Activated naive CD8-positive, alpha-beta T cell treated with anti-CD3 and anti-CD28 coated beads for 36 hours (primary cell): ENCODE measurements around the gene SAE1. TPM values are rescaled to one million over a fixed set of nuclear protein-coding genes. Genes with fewer than 3 reads are reported as not detected.

Source experiments
- DNase-seq: peaks from one replicate; pipeline ENCODE4 v3.0.0; 2021
- H3K27ac Mint-ChIP-seq: one replicate; pipeline ENCODE4 v1.8.0; 2022; ENCODE audit warnings: mild to moderate bottlenecking, moderate library complexity, mixed read lengths
- H3K27me3 Mint-ChIP-seq: one replicate; pipeline ENCODE4 v1.8.0; 2022; ENCODE audit warnings: mild to moderate bottlenecking, mixed read lengths
- H3K36me3 Mint-ChIP-seq: one replicate; pipeline ENCODE4 v1.8.0; 2021; ENCODE audit warnings: mild to moderate bottlenecking, mixed read lengths
- H3K4me1 Mint-ChIP-seq: one replicate; pipeline ENCODE4 v1.8.0; 2021; ENCODE audit warnings: mixed read lengths
- H3K4me3 Mint-ChIP-seq: one replicate; pipeline ENCODE4 v1.8.0; 2022; ENCODE audit warnings: mild to moderate bottlenecking, moderate library complexity, mixed read lengths
- H3K9me3 Mint-ChIP-seq: one replicate; pipeline ENCODE4 v1.8.0; 2022; ENCODE audit warnings: mixed read lengths
- total RNA-seq, 2 experiments: library from RNA; stranded (reverse); gene quantifications; one replicate each; pipeline ENCODE4 v1.2.3, GENCODE V29; 2021

Gene SAE1
- total RNA-seq, 2 experiments from 2014 or later = 141 to 149 TPM

- H3K4me3 Mint-ChIP-seq = peak overlapping the region; percentile 95
- peak; percentile 84 for DNase-seq
- peaks cover 29% of the 10 kb centered on the region for H3K4me1 Mint-ChIP-seq
- H3K9me3 Mint-ChIP-seq = no peaks in the 10 kb centered on the region
- peaks cover 39% of the 10 kb centered on the region for H3K36me3 Mint-ChIP-seq
- H3K27ac Mint-ChIP-seq = peak overlapping the region; percentile 97
- H3K27me3 Mint-ChIP-seq = no peaks in the 10 kb centered on the region
These were observed 18.3 kb upstream of the SAE1 start for GRCh38 chr19:47112166-47112996.

DNA sequence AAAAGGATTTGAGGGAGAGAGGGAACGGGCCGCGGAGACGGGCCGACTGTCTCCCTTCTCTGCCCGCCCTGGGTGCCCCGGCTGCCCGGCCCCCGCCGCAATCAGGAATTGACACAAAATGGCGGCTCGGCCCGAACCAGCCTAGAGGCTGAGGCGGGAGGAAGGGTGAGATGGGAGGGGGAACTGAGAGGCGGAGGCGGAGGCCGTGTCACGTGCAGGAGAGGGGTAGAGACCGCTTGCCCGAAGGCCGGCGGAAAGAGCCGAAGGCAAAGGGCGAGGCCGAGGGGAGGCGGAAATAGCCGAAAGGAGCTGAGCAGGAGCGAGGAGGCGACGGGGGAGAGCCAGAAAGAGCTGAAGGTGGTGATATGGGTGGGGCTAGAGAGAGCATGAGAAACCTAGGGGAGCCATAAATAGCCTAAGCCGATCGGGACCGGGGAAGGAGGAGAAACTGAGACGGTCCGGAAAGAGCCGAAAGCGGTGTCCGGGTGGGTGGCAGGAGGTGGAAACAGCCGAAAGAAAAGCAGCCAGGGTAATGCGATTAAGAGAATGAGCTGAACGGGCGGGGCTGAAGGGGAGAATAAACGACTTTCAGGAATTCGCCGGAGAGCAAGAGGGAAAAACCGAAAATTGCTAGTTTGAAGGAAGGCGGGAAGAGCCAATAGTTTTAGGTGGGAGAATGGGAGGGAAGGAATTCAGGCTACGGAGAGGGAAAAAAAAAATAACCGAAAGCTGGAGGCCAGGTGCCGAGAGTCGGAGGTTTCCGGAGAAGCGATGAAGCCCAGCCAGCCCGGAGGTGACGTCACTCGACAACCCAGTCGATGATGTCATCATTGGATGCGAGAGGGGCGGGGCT lies 17.4 kb upstream of the SAE1 start, which contains the start of gene ZC3H4:
TSS of gene ZC3H4 (minus strand) at position 780 of the 853 bp plus-strand sequence. CDS start 1,192 bp downstream, outside the sequence.
- H3K9me3 Mint-ChIP-seq = no peaks in the 10 kb centered on the region
- peak within 1 kb of the TSS; percentile 97 for H3K27ac Mint-ChIP-seq
- peak within 1 kb of the TSS; percentile 95 for H3K4me3 Mint-ChIP-seq
- H3K4me1 Mint-ChIP-seq = peaks cover 20% of the 10 kb centered on the region
- H3K36me3 Mint-ChIP-seq = peaks cover 32% of the 10 kb centered on the region
- DNase-seq = peak; percentile 100
- no peaks in the 10 kb centered on the region for H3K27me3 Mint-ChIP-seq

DNA sequence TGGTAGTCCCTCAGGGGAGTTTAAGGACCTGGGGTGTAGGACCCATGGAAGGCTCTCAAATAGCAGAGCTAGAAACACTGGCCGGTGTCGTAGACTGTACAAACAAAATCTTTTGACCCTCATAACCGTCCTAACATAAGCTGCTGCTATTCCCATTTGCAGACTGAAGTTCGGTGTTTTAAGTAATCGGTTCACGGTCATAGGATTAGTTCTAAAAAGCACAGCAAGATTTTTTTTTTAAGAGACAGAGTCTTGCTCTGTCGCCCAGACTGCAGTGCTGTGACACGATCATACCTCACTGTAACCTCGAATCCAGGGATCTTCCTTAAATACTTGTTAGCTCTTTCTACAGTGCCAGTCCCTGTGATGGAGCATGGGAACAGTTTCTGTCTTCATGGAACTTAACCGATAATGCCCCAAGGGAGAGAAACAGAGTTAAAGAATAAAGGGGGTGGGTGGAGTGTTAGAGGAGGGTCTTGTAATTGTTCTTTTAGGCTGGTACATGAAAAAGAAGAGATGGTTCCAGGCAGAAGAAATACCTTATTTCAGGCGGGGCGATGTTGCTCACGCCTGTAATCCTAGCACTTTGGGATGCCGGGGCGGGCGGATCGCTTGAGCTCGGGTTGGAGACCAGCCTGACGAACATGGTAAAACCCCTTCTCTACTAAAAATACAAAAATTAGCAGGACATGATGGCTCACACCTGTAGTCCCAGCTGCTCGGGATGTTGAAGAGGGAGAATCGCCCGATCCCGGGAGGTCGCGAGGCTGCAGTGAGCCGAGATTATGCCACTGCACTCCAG lies 16.6 kb upstream of the SAE1 start:
- H3K4me3 Mint-ChIP-seq = peak overlapping the region; percentile 95
- no peak for DNase-seq
- peaks cover 29% of the 10 kb centered on the region for H3K36me3 Mint-ChIP-seq
- peak overlapping the region; percentile 97 for H3K27ac Mint-ChIP-seq
- no peaks in the 10 kb centered on the region for H3K27me3 Mint-ChIP-seq
- H3K4me1 Mint-ChIP-seq = peaks cover 13% of the 10 kb centered on the region
- no peaks in the 10 kb centered on the region for H3K9me3 Mint-ChIP-seq

DNA sequence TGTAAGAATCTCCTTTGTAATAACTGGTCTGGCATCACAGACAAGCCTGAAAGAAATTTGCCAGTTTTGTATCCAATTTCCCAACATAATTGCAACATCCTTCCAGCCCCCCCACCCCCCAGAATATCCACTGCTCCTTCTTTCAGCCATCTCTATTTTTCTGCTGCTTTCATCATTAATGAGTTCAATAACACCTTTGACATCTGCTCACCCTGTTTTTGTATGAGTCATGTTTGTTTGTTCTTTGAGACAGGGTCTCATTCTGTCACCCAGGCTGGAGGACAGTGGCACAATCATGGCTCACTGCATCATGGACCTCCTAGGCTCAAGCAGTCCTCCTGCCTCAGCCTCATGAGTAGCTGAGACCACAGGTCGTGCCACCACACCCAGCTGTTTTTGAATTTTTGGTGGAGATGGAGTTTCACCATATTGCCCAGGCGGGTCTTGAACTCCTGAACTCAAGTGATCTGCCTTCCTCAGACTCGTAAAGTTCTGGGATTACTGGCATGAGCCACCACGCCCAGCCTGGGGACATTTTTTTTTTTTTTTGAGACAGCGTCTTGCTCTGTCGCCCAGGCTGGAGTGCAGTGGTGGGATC lies 10.1 kb upstream of the SAE1 start:
- H3K4me3 Mint-ChIP-seq = no peak overlapping the region
- peaks cover 4% of the 10 kb centered on the region for H3K4me1 Mint-ChIP-seq
- no peaks in the 10 kb centered on the region for H3K27me3 Mint-ChIP-seq
- H3K9me3 Mint-ChIP-seq = no peaks in the 10 kb centered on the region
- H3K36me3 Mint-ChIP-seq = no peaks in the 10 kb centered on the region
- DNase-seq = no peak
- no peak overlapping the region for H3K27ac Mint-ChIP-seq

DNA sequence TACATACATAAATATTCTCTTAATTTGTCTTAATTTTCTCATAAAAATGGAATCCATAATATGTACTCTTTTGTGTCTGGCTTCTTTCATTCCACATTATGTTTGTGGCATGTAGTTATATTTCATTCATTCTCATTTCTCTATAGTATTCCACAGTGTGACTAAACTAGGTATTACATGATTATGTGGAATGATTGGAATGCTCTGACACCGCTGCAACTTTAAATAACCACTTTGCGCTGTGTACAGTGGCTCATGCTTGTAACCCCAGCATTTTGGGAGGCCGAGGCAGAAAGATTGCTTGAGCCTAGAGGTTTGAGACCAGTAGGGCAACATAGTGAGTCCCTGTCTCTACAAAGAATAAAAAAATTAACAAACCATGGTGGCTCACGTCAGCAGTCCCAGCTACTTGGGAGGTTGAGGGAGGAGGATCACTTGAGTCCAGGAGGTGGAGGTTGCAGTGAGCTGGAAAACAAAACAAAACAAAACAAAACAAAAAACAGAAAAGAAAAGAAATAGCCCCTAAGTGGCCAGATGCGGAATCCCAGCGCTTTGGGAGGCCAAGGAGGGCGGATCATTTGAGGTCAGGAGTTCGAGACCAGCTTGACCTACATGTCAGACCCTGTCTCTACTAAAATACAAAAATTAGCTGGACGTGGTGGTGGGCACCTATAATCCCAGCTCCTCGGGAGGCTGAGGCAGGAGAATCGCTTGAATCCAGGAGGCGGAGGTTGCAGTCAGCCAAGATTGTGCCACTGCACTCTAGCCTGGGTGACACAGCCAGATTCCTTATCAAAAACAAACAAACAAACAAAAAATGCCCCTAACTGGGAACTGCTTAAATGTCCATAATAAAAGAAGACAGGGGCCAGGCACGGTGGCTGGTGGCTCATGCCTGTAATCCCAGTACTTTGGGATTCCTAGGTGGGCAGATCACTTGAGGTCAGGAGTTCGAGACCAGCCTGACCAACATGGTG lies 8.0 kb upstream of the SAE1 start:
- Mint-ChIP-seq H3K36me3 (no peaks in the 10 kb centered on the region), H3K4me3 (no peak overlapping the region), H3K27ac (no peak overlapping the region), H3K4me1 (peaks cover 4% of the 10 kb centered on the region), H3K27me3 (no peaks in the 10 kb centered on the region), H3K9me3 (no peaks in the 10 kb centered on the region)
- no peak for DNase-seq

- Mint-ChIP-seq H3K4me3 (no peak overlapping the region), H3K4me1 (peaks cover 4% of the 10 kb centered on the region), H3K27me3 (no peaks in the 10 kb centered on the region), H3K27ac (no peak overlapping the region), H3K36me3 (no peaks in the 10 kb centered on the region), H3K9me3 (no peaks in the 10 kb centered on the region)
- no peak for DNase-seq
These were observed 7.2 kb upstream of the SAE1 start for GRCh38 chr19:47123406-47123805.

DNA sequence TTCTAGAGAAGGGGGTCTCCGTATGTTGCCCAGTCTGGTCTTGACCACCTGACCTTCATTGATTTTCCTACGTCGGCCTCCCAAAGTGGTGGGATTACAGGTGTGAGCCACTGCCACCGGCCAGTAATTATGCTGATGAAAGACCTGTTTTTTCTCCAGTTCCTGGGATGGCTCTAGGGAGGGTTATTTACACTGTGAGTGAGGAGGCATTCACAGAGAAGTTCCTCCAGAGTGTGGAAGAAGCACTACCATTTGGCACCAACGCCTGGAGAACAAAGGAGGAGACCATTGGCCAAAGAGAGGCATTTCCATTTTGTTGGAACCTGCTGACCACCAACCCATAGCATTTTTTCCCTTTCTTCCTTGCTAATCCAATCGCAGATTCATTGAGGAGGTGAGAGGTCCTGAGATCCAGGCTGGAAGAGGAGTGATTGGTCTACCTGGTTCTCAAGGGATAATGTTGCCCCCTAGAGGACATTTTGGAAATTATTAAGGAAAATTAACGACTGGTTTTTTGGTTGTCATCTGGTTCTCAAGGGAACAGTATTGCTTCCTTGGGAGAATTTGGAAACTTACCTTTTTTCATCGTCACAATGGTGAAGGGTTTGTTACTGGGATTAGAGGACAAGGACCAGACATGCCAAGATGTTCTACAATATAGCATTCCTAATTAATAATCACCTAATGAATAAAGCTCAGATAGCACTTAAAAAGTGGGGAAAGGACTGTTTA lies 5.5 kb upstream of the SAE1 start:
- Mint-ChIP-seq H3K4me1 (peaks cover 6% of the 10 kb centered on the region), H3K4me3 (no peak overlapping the region), H3K9me3 (peaks cover 2% of the 10 kb centered on the region), H3K27ac (no peak overlapping the region), H3K36me3 (no peaks in the 10 kb centered on the region), H3K27me3 (no peaks in the 10 kb centered on the region)
- no peak for DNase-seq

- Mint-ChIP-seq H3K27me3 (peaks cover 2% of the 10 kb centered on the region), H3K4me1 (peaks cover 10% of the 10 kb centered on the region), H3K9me3 (peaks cover 6% of the 10 kb centered on the region), H3K36me3 (peaks cover 4% of the 10 kb centered on the region), H3K27ac (no peak overlapping the region), H3K4me3 (no peak overlapping the region)
- no peak for DNase-seq
These were observed 5.0 kb upstream of the SAE1 start for GRCh38 chr19:47125669-47125938.

GRCh38 chr19:47129579-47129978 lies 1.1 kb upstream of the SAE1 start:
- no peak overlapping the region for H3K27ac Mint-ChIP-seq
- peaks cover 7% of the 10 kb centered on the region for H3K9me3 Mint-ChIP-seq
- H3K4me3 Mint-ChIP-seq = no peak overlapping the region
- DNase-seq = no peak
- peaks cover 8% of the 10 kb centered on the region for H3K27me3 Mint-ChIP-seq
- H3K4me1 Mint-ChIP-seq = peaks cover 41% of the 10 kb centered on the region
- peaks cover 41% of the 10 kb centered on the region for H3K36me3 Mint-ChIP-seq

GRCh38 chr19:47130120-47130588 lies 481 bp upstream of the SAE1 start:
- peaks cover 7% of the 10 kb centered on the region for H3K9me3 Mint-ChIP-seq
- peak overlapping the region; percentile 100 for H3K27ac Mint-ChIP-seq

DNA sequence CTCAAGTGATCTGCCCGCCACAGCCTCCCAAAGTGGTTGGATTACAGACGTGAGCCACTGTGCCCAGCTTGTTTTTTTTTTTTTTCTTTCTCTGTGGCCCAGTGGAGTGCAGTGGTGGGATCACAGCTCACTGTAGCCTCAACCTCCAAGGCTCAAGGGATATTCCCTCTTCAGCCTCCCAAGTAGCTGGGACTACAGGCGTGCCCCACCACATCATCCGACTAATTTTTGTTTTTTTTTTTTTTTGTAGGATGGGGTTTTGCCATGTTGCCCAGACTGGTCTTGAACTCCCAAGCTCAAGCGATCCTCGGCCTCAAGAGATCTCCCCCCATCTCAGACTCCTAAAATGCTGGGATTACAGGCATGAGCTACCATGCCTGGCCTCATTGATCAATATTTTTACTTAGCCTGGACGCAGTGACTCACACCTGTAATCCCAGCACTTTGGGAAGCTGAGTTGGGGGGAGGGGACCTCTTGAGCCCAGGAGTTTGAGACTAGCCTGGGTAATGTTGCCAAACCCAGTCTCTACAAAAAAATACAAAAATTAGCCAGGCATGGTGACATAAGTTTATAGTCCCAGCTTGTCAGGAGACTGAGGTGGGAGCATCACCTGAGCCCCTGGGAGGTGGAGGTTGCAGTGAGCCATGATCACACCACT lies 1.7 kb downstream of the SAE1 start:
- Mint-ChIP-seq H3K36me3 (peaks cover 54% of the 10 kb centered on the region), H3K4me3 (peak overlapping the region; percentile 99), H3K9me3 (peaks cover 7% of the 10 kb centered on the region), H3K27ac (peak overlapping the region; percentile 100), H3K27me3 (peaks cover 8% of the 10 kb centered on the region), H3K4me1 (peaks cover 49% of the 10 kb centered on the region)
- no peak for DNase-seq

More at GRCh38 chr19:47130120-47130588, 481 bp upstream of the SAE1 start:
- Mint-ChIP-seq H3K4me3 (peak overlapping the region; percentile 99), H3K36me3 (peaks cover 44% of the 10 kb centered on the region), H3K27me3 (peaks cover 8% of the 10 kb centered on the region), H3K4me1 (peaks cover 44% of the 10 kb centered on the region)
- no peak for DNase-seq

- peaks cover 7% of the 10 kb centered on the region for H3K9me3 Mint-ChIP-seq
- H3K27me3 Mint-ChIP-seq = peaks cover 8% of the 10 kb centered on the region
- H3K36me3 Mint-ChIP-seq = peaks cover 54% of the 10 kb centered on the region
- H3K4me3 Mint-ChIP-seq = peak overlapping the region; percentile 99
- H3K4me1 Mint-ChIP-seq = peaks cover 49% of the 10 kb centered on the region
- DNase-seq = no peak
- no peak overlapping the region for H3K27ac Mint-ChIP-seq
These were observed 2.4 kb downstream of the SAE1 start for GRCh38 chr19:47133021-47133471.
